HG03025 (cell line): Measurements from ENCODE around the gene PID1.
"Not testable (repeated sequence)": the region's sequence is repeated elsewhere in the genome, so short reads cannot be mapped to it uniquely, and the experiment has no call there.

Experiments
- ATAC-seq: cut with Tn5 transposase; IDR thresholded peaks from one replicate; pipeline ENCODE4 v1.9.1; 2021; ENCODE audit warnings: mild to moderate bottlenecking, moderate library complexity; ENCODE audit not compliant: unreplicated experiment, low FRiP score

PID1 gene

GRCh38 chr2:229221641-229222040 is 49.4 kb downstream of the PID1 start:
- no peak for ATAC-seq

GRCh38 chr2:229220254-229220653 is 50.8 kb downstream of the PID1 start:
- no peak for ATAC-seq

- no peak for ATAC-seq
Measured at GRCh38 chr2:229218329-229218921, 52.7 kb downstream of the PID1 start.

GRCh38 chr2:229212241-229212640 is 58.8 kb downstream of the PID1 start:
- no peak for ATAC-seq

GRCh38 chr2:229210641-229211040 is 60.4 kb downstream of the PID1 start:
- no peak for ATAC-seq

GRCh38 chr2:229206548-229206947 is 64.5 kb downstream of the PID1 start:
- no peak for ATAC-seq

- no peak for ATAC-seq
Measured at GRCh38 chr2:229205704-229206103, 65.4 kb downstream of the PID1 start.

- no peak for ATAC-seq
Measured at GRCh38 chr2:229202646-229203045, 68.4 kb downstream of the PID1 start.

GRCh38 chr2:229201521-229201920 is 69.6 kb downstream of the PID1 start:
- no peak for ATAC-seq

GRCh38 chr2:229199267-229199666 is 71.8 kb downstream of the PID1 start:
- no peak for ATAC-seq

GRCh38 chr2:229196448-229196847 is 74.6 kb downstream of the PID1 start:
- no peak for ATAC-seq

- no peak for ATAC-seq
Measured at GRCh38 chr2:229195346-229195947, 75.6 kb downstream of the PID1 start.

- no peak for ATAC-seq
Measured at GRCh38 chr2:229193281-229193680, 77.8 kb downstream of the PID1 start.

- no peak for ATAC-seq
Measured at GRCh38 chr2:229191413-229191812, 79.7 kb downstream of the PID1 start.

- ATAC-seq = not testable (repeated sequence)
Measured at GRCh38 chr2:229187123-229187522, 84.0 kb downstream of the PID1 start.

- ATAC-seq = no peak
Measured at GRCh38 chr2:229181641-229182040, 89.4 kb downstream of the PID1 start.

- no peak for ATAC-seq
Measured at GRCh38 chr2:229180658-229181057, 90.4 kb downstream of the PID1 start.

- ATAC-seq = no peak
Measured at GRCh38 chr2:229179628-229180027, 91.5 kb downstream of the PID1 start.

GRCh38 chr2:229178706-229179105 is 92.4 kb downstream of the PID1 start:
- no peak for ATAC-seq

GRCh38 chr2:229178117-229178516 is 93.0 kb downstream of the PID1 start:
- ATAC-seq = no peak

GRCh38 chr2:229176136-229176535 is 95.0 kb downstream of the PID1 start:
- no peak for ATAC-seq

GRCh38 chr2:229175497-229175863 is 95.6 kb downstream of the PID1 start:
- no peak for ATAC-seq
